HepG2 (cell line): ENCODE data around the gene NR2F6. TPM values are rescaled to one million over a fixed set of nuclear protein-coding genes. Genes with fewer than 3 reads are reported as not detected.

ENCODE experiments used
- HNRNPL ChIP-seq: fragments of 200-400 bp; formaldehyde crosslinking; IDR thresholded peaks from 2 replicates; pipeline ENCODE4 v1.6.1; 2017; ENCODE audit warnings: mild to moderate bottlenecking, low read depth, low read length
- PCBP2 ChIP-seq: fragments of 200-400 bp; formaldehyde crosslinking; optimal IDR thresholded peaks from 2 replicates; pipeline ENCODE3; 2018; ENCODE audit warnings: low read length, low read depth; ENCODE audit not compliant: poor library complexity, severe bottlenecking
- PITX1 ChIP-seq: sonication (generic); formaldehyde crosslinking; IDR thresholded peaks from 2 replicates; pipeline ENCODE4 v1.5.1; 2020; ENCODE audit warnings: mild to moderate bottlenecking, missing genetic modification reagents
- SNAI1 ChIP-seq: sonication (generic); formaldehyde crosslinking; IDR thresholded peaks from 2 replicates; pipeline ENCODE4 v1.5.0; 2020; ENCODE audit warnings: mild to moderate bottlenecking, missing genetic modification reagents, borderline replicate concordance
- YEATS2 ChIP-seq: sonication (generic); formaldehyde crosslinking; IDR thresholded peaks from 2 replicates; pipeline ENCODE4 v1.4.0; 2020; ENCODE audit warnings: missing genetic modification reagents, borderline replicate concordance
- ZNF441 ChIP-seq: sonication (generic); formaldehyde crosslinking; IDR thresholded peaks from 2 replicates; pipeline ENCODE4 v1.7.0; 2021; ENCODE audit warnings: missing genetic modification reagents, borderline replicate concordance
- ZNF558 ChIP-seq: sonication (generic); formaldehyde crosslinking; IDR thresholded peaks from 2 replicates; pipeline ENCODE4 v1.9.0; 2022; ENCODE audit warnings: mild to moderate bottlenecking, missing genetic modification reagents, borderline replicate concordance
- polyA plus RNA-seq, 8 experiments: library from polyadenylated mRNA; depleted of rRNA in 3 of 8; stranded (reverse) in 7 of 8; unstranded in 1 of 8; fragments of >200 nt; fragmentation: Illumina TruSeq in 4 of 8; extraction: Trizol in 4 of 8; gene quantifications; 2 replicates each; pipeline versions ENCODE4 v1.2.1 to v1.2.3, GENCODE V29; 2011 to 2016; ENCODE audit warnings: low read depth in 4 of 8, missing spikeins in 1 of 8, mixed read lengths in 1 of 8; ENCODE audit not compliant: insufficient read depth in 1 of 8
- total RNA-seq, 5 experiments: library from RNA; depleted of rRNA; stranded (reverse); fragments of >200 nt; fragmentation: Illumina TruSeq; extraction: Trizol; gene quantifications; 2 replicates each; pipeline ENCODE4 v1.2.3, GENCODE V29; 2016; ENCODE audit warnings: low read depth in 1 of 5
- TF ChIP-seq, protein P1 (sequence below): IDR thresholded peaks from 2 replicates; pipeline ENCODE4 v1.6.1; 2016; ENCODE audit warnings: low read depth, missing genetic modification reagents, missing compliant biosample characterization
- TF ChIP-seq, protein P2 (sequence below): sonication (generic); formaldehyde crosslinking; IDR thresholded peaks from 2 replicates; pipeline ENCODE4 v1.9.0; 2022; ENCODE audit warnings: low read depth, missing genetic modification reagents

The NR2F6 gene
- total and polyA plus RNA-seq, 2 of the 13 experiments (the other 11 are each of a cell fraction or from before 2014, with no cell fraction given) = 30.9 to 72.4 TPM

DNA sequence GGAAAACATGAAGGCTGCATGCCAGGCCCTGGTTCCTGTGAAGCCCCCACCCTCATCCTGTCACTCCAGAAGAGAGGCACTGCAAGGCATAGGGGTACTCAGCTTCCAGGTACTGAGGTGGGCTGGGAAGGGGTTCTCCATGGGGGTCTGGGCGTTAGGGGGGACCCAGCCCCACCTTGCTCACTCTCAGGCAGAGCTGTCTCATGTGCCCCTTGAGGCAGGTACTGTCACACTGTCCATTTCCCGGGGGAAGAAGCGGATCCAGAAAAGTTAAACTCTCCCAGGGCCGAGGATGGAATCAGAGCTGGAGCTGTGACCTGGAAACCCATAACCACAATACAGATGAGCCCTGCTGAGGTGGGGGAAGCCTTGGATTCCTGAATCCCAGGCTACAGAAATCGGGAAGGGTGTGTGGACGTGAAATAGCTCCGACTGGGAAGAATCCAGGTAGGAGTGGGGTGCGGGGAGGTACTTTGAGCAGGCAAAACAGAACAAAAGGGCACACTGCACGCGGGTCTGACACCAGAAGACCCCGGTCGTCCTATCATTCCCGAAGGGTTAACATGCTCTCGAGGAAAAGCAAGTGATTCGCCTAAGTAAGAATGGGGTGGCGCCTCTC is 31.1 kb downstream of the NR2F6 start (continued):
- TF ChIP-seq, protein P1, sequence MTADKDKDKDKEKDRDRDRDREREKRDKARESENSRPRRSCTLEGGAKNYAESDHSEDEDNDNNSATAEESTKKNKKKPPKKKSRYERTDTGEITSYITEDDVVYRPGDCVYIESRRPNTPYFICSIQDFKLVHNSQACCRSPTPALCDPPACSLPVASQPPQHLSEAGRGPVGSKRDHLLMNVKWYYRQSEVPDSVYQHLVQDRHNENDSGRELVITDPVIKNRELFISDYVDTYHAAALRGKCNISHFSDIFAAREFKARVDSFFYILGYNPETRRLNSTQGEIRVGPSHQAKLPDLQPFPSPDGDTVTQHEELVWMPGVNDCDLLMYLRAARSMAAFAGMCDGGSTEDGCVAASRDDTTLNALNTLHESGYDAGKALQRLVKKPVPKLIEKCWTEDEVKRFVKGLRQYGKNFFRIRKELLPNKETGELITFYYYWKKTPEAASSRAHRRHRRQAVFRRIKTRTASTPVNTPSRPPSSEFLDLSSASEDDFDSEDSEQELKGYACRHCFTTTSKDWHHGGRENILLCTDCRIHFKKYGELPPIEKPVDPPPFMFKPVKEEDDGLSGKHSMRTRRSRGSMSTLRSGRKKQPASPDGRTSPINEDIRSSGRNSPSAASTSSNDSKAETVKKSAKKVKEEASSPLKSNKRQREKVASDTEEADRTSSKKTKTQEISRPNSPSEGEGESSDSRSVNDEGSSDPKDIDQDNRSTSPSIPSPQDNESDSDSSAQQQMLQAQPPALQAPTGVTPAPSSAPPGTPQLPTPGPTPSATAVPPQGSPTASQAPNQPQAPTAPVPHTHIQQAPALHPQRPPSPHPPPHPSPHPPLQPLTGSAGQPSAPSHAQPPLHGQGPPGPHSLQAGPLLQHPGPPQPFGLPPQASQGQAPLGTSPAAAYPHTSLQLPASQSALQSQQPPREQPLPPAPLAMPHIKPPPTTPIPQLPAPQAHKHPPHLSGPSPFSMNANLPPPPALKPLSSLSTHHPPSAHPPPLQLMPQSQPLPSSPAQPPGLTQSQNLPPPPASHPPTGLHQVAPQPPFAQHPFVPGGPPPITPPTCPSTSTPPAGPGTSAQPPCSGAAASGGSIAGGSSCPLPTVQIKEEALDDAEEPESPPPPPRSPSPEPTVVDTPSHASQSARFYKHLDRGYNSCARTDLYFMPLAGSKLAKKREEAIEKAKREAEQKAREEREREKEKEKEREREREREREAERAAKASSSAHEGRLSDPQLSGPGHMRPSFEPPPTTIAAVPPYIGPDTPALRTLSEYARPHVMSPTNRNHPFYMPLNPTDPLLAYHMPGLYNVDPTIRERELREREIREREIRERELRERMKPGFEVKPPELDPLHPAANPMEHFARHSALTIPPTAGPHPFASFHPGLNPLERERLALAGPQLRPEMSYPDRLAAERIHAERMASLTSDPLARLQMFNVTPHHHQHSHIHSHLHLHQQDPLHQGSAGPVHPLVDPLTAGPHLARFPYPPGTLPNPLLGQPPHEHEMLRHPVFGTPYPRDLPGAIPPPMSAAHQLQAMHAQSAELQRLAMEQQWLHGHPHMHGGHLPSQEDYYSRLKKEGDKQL = no peak
- TF ChIP-seq, protein P2, sequence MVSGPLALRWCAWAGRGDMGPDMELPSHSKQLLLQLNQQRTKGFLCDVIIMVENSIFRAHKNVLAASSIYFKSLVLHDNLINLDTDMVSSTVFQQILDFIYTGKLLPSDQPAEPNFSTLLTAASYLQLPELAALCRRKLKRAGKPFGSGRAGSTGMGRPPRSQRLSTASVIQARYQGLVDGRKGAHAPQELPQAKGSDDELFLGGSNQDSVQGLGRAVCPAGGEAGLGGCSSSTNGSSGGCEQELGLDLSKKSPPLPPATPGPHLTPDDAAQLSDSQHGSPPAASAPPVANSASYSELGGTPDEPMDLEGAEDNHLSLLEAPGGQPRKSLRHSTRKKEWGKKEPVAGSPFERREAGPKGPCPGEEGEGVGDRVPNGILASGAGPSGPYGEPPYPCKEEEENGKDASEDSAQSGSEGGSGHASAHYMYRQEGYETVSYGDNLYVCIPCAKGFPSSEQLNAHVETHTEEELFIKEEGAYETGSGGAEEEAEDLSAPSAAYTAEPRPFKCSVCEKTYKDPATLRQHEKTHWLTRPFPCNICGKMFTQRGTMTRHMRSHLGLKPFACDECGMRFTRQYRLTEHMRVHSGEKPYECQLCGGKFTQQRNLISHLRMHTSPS (CRISPR knock-in tag) = 0 out of 2 replicates have a peak, but pooled peaks have one; percentile 13
- TF ChIP-seq YEATS2 (CRISPR knock-in tag) (0 out of 2 replicates have a peak, but pooled peaks have one; percentile 1), HNRNPL (no peak), ZNF558 (CRISPR knock-in tag) (0 out of 2 replicates have a peak, but pooled peaks have one; percentile 12), PCBP2 (no peak), ZNF441 (CRISPR knock-in tag) (0 out of 2 replicates have a peak, but pooled peaks have one; percentile 20), PITX1 (CRISPR knock-in tag) (no peak), SNAI1 (no peak)
